ENCODE data around the gene GBX2.

GRCh38 chr2:236155406-236155805 lies 12.8 kb downstream of the GBX2 start:
- no peak for TF ChIP-seq SIN3A (IDR thresholded peaks at IDR 0.05; ENCODE audit: borderline replicate concordance, insufficient read depth, low read length)
- no peak for TF ChIP-seq TAF1 (IDR thresholded peaks at IDR 0.05; ENCODE audit: borderline replicate concordance, insufficient read depth, low read length)
- no peak for TF ChIP-seq POLR2AphosphoS5 (IDR thresholded peaks at IDR 0.05; ENCODE audit: low read depth, low read length)
- no peak for TF ChIP-seq REST (IDR thresholded peaks at IDR 0.05; ENCODE audit: insufficient read depth in 1 of 2, low read depth in 2 of 2, low read length in 2 of 2)

Measured in PFSK-1 (cell line).